GM06990 (cell line): Measurements from ENCODE around the gene SCIMP.

Experiments
- DNase-seq: peaks from one replicate; pipeline ENCODE4 v3.0.0-alpha.2; 2011; ENCODE audit not compliant: insufficient read length; ENCODE audit errors: extremely low read depth
- H3K27me3 ChIP-seq: replicated peaks from 2 replicates; pipeline ENCODE4 v1.6.0; 2011; ENCODE audit warnings: low read length; ENCODE audit not compliant: control insufficient read depth, insufficient read depth
- H3K36me3 ChIP-seq: 2 replicates; pipeline ENCODE4 v1.5.1; 2011; ENCODE audit warnings: low read length; ENCODE audit not compliant: control insufficient read depth, insufficient read depth
- H3K4me3 ChIP-seq: replicated peaks from 2 replicates; pipeline ENCODE4 v1.5.1; 2011; ENCODE audit warnings: low read depth, mild to moderate bottlenecking, control low read depth, low read length
- CTCF ChIP-seq: IDR thresholded peaks from 2 replicates; pipeline ENCODE4 v1.5.1; 2011; ENCODE audit warnings: low read length, control low read depth, mild to moderate bottlenecking, inconsistent platforms; ENCODE audit not compliant: insufficient read depth, poor library complexity, severe bottlenecking

The SCIMP gene

GRCh38 chr17:5211458-5211857, 23.2 kb downstream of the SCIMP start:
- Histone ChIP-seq H3K36me3 (peaks cover 20% of the 10 kb centered on the region), H3K27me3 (no peaks in the 10 kb centered on the region), H3K4me3 (no peak overlapping the region)
- TF ChIP-seq CTCF, result no peak
- DNase-seq, result no peak

GRCh38 chr17:5210614-5211252, 23.9 kb downstream of the SCIMP start:
- no peak overlapping the region for H3K4me3 ChIP-seq
- DNase-seq, result no peak
- TF ChIP-seq CTCF, result no peak
- peaks cover 18% of the 10 kb centered on the region for H3K36me3 ChIP-seq
- H3K27me3 ChIP-seq, result no peaks in the 10 kb centered on the region

GRCh38 chr17:5210091-5210490, 24.6 kb downstream of the SCIMP start:
- peaks cover 17% of the 10 kb centered on the region for H3K36me3 ChIP-seq
- no peak for TF ChIP-seq CTCF
- DNase-seq, result no peak
- H3K4me3 ChIP-seq, result no peak overlapping the region
- H3K27me3 ChIP-seq, result no peaks in the 10 kb centered on the region

- no peak overlapping the region for H3K4me3 ChIP-seq
- TF ChIP-seq CTCF, result no peak
- no peaks in the 10 kb centered on the region for H3K27me3 ChIP-seq
Observed at GRCh38 chr17:5209396-5209795, 25.3 kb downstream of the SCIMP start.

GRCh38 chr17:5203908-5204294, 30.8 kb downstream of the SCIMP start:
- no peaks in the 10 kb centered on the region for H3K36me3 ChIP-seq
- DNase-seq, result no peak
- no peaks in the 10 kb centered on the region for H3K27me3 ChIP-seq
- TF ChIP-seq CTCF, result no peak
- H3K4me3 ChIP-seq, result no peak overlapping the region

More at GRCh38 chr17:5209396-5209795, 25.3 kb downstream of the SCIMP start:
- DNase-seq, result no peak
- peaks cover 16% of the 10 kb centered on the region for H3K36me3 ChIP-seq
